HG03039 (cell line): Measurements from ENCODE around the gene NLGN1.

Experiments used
- ATAC-seq: cut with Tn5 transposase; IDR thresholded peaks from one replicate; pipeline ENCODE4 v1.9.1; 2021; ENCODE audit warnings: mild to moderate bottlenecking, moderate library complexity; ENCODE audit not compliant: unreplicated experiment

The NLGN1 gene

GRCh38 chr3:174251681-174252080 lies 854.1 kb downstream of the NLGN1 start:
- ATAC-seq = no peak

- no peak for ATAC-seq
Observed at GRCh38 chr3:174253196-174253823, 855.8 kb downstream of the NLGN1 start.

GRCh38 chr3:174253940-174254339 lies 856.4 kb downstream of the NLGN1 start:
- no peak for ATAC-seq

- no peak for ATAC-seq
Observed at GRCh38 chr3:174255454-174255853, 857.9 kb downstream of the NLGN1 start.

GRCh38 chr3:174266476-174266875 lies 868.9 kb downstream of the NLGN1 start:
- ATAC-seq = no peak

GRCh38 chr3:174268061-174268460 lies 870.5 kb downstream of the NLGN1 start:
- ATAC-seq = no peak

- no peak for ATAC-seq
Observed at GRCh38 chr3:174268586-174268985, 871.0 kb downstream of the NLGN1 start.

GRCh38 chr3:174270841-174271240 lies 873.3 kb downstream of the NLGN1 start:
- ATAC-seq = no peak

GRCh38 chr3:174275336-174275735 lies 877.8 kb downstream of the NLGN1 start:
- no peak for ATAC-seq

GRCh38 chr3:174276826-174277225 lies 879.3 kb downstream of the NLGN1 start:
- no peak for ATAC-seq

- ATAC-seq = no peak
Observed at GRCh38 chr3:174278094-174278493, 880.5 kb downstream of the NLGN1 start.

- no peak for ATAC-seq
Observed at GRCh38 chr3:174280186-174280585, 882.6 kb downstream of the NLGN1 start.

- ATAC-seq = no peak
Observed at GRCh38 chr3:174285242-174285864, 887.8 kb downstream of the NLGN1 start.

- ATAC-seq = no peak
Observed at GRCh38 chr3:174287705-174288104, 890.2 kb downstream of the NLGN1 start.

GRCh38 chr3:174294616-174295015 lies 897.1 kb downstream of the NLGN1 start:
- no peak for ATAC-seq

GRCh38 chr3:174295306-174296092 lies 898.0 kb downstream of the NLGN1 start:
- no peak for ATAC-seq

GRCh38 chr3:174302746-174303315 lies 905.3 kb downstream of the NLGN1 start:
- ATAC-seq = no peak

GRCh38 chr3:174303907-174304560 lies 906.5 kb downstream of the NLGN1 start:
- no peak for ATAC-seq

GRCh38 chr3:174308736-174309135 lies 911.2 kb downstream of the NLGN1 start:
- no peak for ATAC-seq

GRCh38 chr3:174310475-174310983 lies 913.0 kb downstream of the NLGN1 start:
- no peak for ATAC-seq

- no peak for ATAC-seq
Observed at GRCh38 chr3:174315225-174315624, 917.7 kb downstream of the NLGN1 start.
